ENCODE results near the gene TAF11.
"Not testable (repeated sequence)": the region's sequence is repeated elsewhere in the genome, so short reads cannot be mapped to it uniquely, and the experiment has no call there.

Gene TAF11

DNA sequence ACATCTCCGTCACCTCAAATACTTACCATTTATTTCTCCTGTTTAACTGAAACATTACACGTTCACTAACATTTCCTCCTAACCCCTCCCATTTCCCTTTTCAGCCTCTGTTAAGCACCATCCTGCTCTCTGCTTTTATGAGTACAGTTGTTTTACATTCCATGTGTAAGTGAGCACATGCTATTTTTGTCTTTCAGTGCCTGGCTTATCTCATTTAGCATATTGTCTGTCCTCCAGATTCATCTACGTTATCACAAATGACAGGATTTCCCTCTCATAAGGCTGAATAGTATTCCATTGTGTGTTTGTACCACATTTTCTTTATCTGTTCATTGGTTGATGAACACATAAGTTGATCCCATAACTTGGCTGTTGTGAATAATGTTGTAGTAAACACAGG lies 22.7 kb downstream of the TAF11 start:
- no peak for DNase-seq (ENCODE audit: low spot score)

DNA sequence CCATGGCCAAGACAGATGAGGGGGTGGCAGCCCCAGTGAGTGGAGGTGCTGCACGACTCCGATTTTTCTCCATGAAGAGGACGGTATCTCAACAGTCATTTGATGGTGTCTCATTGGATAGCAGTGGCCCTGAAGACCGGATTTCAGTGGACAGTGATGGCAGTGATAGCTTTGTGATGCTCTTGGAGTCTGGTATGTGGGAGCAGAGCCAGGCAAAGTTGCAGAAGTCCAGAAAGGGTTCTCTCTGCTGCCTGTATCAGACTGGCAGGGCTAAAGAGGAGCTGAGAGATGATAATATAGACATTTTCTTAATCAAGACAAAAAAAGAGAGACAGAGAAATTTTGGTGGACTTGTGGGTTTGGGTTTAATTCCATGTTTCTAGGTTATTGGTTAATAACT lies 23.8 kb downstream of the TAF11 start:
- DNase-seq (ENCODE audit: low spot score) = no peak

DNA sequence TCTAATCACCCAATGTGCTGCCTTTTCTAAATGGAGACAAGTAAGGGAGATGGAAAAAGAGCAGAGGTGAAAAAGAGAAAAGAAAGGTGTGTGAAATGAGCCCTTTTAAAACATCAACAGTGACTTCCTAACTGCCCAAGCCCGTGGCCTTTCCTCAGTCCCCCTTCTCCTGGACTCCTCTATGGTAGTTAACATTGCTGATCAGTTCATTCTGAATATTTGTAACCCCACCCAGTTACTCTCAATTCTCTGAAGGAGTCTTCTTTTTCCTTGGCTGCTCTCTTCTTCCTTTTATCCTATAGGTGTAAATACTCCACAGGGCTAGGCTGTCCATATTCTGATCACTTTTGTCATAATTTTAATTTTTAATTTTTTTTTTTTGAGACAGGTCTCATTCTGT lies 27.1 kb downstream of the TAF11 start:
- no peak for DNase-seq (ENCODE audit: low spot score)

DNA sequence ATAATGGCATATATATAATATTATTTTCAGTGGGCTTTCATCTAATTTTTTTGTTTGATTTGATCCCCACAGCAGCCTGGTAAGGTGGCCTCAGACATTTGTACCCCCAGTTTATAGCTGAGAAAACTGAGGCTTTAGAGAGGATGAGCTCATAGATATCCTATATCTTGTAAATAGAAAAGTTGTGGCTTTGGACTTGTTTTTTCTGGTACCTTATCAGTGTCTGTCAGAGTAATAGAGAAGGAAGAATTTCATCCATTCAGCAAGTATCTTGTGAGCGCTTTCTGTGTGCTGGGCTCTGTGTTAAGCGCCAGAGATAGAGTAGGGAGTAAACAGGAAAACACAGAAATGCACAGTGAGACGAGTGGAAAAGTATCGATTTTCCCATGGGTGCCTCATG lies 27.9 kb downstream of the TAF11 start:
- DNase-seq (ENCODE audit: low spot score) = no peak

DNA sequence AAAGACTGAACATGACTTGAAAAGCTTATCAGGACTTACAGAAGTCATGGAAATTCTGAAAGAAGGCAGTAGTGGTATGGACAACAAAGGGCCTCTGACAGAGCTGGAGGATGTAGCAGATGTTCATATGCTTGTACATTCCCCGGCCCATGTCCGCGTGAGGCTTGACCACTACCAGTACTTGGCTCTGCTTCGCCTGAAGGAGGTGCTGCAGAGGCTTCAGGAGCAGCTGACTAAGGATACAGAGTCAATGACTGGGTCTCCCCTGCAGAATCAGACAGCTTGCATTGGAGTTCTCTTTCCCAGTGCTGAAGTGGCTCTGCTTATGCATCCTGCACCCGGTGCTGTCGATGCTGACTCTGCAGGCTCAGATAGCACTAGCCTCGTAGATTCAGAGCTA lies 29.2 kb downstream of the TAF11 start:
- DNase-seq (ENCODE audit: low spot score) = no peak

DNA sequence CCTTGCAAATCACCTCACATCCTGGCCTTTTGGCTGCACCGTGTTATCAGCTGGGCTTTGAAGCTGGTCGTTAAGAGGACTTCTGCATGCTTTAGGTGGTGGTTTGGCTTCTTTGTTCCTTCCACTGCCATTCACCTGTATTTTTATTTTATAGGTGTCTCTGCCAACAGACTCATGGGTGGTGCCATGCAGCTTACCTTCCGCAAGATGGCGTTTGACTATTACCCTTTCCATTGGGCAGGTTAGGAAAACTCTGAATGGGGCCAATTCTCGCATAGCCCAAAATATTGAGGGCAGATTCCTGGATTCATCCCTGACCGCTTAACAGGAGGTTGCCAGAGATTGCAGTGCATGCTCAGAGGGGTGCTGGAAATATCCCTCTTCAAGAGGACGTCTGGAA lies 32.4 kb downstream of the TAF11 start:
- DNase-seq (ENCODE audit: low spot score) = no peak

DNA sequence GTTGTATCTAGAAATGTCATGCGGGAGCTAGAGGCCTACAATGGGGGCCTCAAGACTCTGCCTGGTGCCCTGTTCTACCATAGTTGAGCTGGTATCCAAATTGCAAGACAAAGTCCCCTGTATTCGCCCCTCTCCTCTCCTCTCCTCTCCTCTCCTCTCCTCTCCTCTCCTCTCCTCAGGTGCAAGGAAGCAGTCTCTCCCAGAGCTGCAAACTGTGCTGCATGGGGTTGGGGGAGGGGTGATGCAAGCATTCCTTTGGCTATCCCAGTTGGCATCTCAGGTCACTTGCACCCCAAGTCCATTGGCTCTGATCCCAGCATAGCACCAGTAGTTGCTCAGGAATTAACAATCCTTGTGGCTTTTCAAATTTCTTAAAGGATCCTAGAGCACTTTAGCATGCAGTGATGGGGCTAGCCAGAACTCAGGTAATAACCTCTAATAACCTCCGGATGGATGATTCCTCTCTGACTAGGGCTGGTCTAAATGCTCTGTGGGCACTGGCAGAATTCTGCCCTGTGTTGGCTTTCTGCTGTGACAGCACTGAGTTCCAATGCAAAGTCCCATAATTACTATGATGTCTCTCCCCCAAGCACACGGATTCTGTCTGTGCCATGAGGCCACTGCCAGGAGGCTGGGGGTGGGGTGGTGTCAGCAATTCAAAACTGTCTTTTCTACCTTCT lies 35.3 kb downstream of the TAF11 start:
- no peak for DNase-seq (ENCODE audit: low spot score)

DNA sequence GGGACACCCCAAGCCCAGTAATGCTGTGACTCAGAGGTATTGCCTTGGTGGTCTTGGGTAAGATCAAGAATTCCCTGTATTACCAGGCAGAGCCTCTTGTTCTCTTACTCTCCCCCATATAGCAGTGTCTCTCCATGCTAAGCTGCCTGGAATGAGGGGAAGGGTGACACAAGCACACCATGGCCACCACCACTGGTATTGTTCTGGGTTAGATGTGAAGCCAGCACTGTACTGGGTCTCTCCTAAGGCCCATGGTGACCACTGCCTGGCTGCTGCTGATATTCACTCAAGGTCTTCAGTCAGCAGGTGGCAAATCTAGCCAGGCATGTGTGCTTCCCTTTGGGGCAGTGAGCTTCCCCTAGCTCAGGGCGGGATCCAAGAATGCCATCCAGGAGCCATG lies 36.5 kb downstream of the TAF11 start:
- no peak for DNase-seq (ENCODE audit: low spot score)

DNA sequence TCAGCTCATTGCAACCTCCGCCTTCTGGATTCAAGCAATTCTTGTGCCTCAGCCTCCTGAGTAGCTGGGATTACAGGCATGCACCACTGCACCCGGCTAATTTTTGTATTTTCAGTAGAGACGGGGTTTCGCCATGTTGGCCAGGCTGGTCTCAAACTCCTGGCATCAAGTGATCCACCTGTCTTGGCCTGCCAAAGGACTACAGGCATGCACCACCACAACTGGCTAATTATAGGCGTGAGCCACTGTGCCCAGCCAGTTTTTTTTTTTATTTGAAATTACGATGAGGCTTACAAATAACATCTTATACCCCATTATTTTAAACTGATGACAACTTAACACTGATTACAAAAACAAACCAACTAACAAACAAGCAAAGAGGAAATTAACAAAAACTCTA lies 38.8 kb downstream of the TAF11 start:
- DNase-seq (ENCODE audit: low spot score) = not testable (repeated sequence)

DNA sequence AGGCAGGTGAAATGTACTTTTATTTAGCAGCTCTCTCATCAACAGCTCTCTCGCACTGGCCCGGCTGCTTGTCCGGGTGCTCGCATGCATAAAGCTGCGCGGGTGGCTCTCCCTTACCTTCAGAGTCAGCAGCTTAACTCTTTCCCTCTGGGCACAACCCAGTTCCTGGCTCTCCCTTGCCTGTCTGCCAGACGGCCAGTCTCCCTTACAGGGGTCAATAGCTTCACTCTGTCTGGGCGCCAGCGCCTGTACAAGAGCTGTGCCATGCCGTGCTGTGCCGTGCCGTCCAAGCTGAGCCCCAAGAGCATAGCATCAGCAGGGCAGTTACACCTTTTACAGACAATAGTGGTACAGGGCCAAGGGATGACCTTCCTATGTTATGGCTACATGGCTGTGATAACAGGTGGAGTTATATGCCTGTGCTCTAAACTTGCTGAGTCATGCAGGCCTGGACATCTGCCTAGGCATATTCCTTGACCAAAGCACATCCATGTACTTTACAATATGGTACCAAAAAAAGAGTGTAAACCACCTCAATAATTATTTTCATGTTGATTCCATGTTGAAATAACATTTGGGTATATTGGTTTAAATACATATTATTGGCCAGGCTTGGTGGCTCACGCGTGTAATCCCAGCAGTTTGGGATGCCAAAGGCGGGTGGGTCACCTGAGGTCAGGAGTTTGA lies 48.0 kb downstream of the TAF11 start:
- no peak for DNase-seq (ENCODE audit: low spot score)

DNA sequence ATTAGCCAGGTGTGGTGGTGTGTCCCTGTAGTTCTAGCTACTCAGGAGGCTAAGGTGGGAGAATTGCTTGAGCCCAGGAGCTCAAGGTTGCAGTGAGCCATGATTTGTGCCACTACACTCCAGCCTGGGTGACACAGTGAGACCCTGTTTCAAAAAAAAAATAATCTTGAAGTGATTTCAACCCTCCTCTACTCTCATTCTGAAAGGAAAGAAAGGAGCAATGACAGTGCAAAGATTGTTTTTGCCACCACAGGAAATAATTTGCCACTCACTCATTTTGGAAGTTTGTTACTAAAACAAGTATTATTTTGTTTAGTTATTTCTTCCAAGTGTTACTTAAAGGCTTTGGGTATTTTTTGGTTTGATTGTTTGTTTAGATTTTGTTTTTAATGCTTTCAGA lies 50.3 kb downstream of the TAF11 start:
- no peak for DNase-seq (ENCODE audit: low spot score)

DNA sequence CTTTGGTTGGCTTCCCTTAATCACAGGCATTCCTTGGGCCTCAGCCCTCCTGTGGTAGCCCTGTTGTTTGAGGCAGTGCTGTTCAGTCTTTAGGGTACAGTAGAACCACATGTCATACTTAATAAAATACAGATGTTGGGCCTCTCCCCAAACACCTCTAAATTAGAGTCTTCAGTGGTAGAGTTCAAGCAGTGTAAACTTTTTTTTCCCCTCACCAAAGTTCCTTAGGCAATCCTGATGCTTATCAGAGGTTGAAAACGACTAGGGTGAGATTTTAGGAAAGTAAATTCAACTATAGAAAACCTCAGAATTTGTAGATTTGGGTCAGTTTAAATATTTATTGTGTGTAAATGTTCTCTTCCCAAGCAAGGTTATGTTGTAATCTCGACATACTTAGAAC lies 51.4 kb downstream of the TAF11 start:
- DNase-seq (ENCODE audit: low spot score) = no peak

DNA sequence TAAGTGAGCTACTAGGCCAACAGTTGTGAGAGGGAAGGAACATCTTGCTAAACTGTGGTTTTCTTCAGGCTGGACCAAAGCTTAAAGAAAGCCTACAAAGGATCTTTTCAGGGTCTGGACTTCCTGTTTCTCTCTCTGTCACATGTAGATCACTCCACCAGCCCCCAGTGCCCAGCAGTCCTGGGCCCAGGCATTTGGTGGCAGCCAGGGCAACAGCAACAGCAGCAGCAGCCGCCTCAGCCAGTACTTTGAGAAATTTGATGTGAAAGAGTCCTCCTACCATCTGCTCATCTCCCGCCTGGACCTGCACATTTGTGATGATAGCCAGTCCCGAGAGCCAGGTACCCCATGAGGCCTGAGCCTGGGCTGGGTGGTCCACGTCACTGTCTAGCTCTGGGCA lies 51.8 kb downstream of the TAF11 start:
- DNase-seq (ENCODE audit: low spot score) = no peak

DNA sequence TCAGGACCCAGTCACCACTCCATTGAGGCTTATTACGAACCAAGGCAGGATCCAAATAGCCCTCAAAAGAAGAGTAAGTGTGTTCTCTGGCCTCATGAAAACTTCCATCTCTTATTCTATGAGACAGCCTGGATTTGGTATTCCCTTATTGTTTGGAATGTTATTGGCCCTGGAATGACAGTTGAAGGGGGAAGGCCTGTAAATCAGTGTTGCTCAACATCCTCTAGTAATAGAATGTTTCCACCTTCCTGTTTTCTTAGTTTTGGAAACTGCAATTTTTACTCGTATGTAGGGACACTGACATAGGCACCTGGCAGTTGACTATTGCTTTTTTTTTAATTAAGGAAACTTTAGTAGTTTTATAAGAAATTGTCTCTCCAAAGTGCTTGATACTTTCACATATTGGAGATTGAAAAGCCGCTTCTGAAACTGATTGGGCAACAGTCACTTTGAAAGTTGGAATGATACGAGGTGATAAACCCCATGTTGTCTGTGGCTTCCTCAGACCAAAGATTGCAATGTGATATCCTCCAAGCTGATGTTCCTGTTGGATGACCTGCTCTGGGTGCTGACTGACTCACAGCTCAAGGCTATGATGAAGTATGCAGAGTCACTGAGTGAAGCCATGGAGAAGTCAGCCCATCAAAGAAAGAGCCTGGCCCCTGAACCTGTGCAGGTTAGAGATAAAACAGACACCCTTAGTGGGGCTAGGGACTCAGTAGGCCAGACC lies 52.9 kb downstream of the TAF11 start:
- DNase-seq (ENCODE audit: low spot score) = no peak

DNA sequence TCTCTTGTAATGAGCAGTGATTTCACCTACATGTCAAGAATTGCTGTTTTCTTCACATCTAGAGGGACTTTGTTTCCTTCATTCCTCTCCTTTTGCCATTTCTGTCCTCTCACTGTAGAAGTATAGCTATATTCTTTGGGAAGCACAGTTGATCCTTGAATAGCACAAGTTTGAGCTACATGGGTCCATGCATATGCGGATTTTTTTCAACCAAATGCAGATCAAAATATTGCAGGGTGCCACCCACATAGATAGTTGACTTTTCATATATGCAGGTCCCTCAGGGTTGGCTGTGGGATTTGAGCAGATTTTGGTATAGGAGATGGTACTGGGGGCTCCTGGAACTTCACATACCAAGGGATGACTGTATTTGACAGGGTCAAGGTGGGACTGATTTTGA lies 54.9 kb downstream of the TAF11 start:
- no peak for DNase-seq (ENCODE audit: low spot score)

DNA sequence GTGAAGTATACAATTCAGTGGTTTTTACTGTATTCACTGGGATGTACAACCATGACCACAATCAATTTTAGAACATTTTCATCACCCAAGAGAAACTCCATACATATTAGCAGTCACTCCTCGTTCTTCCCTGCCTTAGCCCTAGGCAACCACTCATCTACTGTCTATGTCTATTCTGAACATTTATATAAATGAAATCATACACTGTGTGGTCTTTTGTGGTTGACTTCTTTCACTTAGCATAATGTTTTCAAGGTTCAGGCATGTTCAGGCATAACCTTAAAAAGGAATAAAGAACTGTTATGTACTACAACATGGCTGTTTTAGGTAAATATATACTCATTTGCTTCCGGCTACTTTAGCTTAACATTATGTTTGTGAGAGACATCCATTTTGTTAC lies 58.7 kb downstream of the TAF11 start:
- no peak for DNase-seq (ENCODE audit: low spot score)

All from ecto neural progenitor cell (in vitro differentiated cells).